IPS-15b (cell line): ENCODE measurements around the gene CD164L2.

Source experiments
- H3K27me3 ChIP-seq: one replicate; pipeline ENCODE4 v1.6.1; 2013; ENCODE audit warnings: low read length; ENCODE audit not compliant: control insufficient read depth, insufficient read depth
- H3K36me3 ChIP-seq: one replicate; pipeline ENCODE4 v1.6.1; 2013; ENCODE audit warnings: low read length; ENCODE audit not compliant: control insufficient read depth, insufficient read depth
- H3K4me1 ChIP-seq: one replicate; pipeline ENCODE4 v1.6.1; 2013; ENCODE audit warnings: mild to moderate bottlenecking, low read length; ENCODE audit not compliant: control insufficient read depth, insufficient read depth
- H3K4me3 ChIP-seq: one replicate; pipeline ENCODE4 v1.5.1; 2013; ENCODE audit warnings: low read depth, low read length
- H3K9ac ChIP-seq: one replicate; pipeline ENCODE4 v1.6.1; 2013; ENCODE audit warnings: low read depth, mild to moderate bottlenecking, low read length
- H3K9me3 ChIP-seq: one replicate; pipeline ENCODE4 v1.6.1; 2013; ENCODE audit warnings: mild to moderate bottlenecking, low read length; ENCODE audit not compliant: control insufficient read depth, insufficient read depth

CD164L2 gene

GRCh38 chr1:27379564-27380122, 3.5 kb downstream of the CD164L2 start:
- H3K9ac ChIP-seq = no peak overlapping the region
- no peak overlapping the region for H3K4me3 ChIP-seq
- no peaks in the 10 kb centered on the region for H3K36me3 ChIP-seq
- peaks cover 3% of the 10 kb centered on the region for H3K4me1 ChIP-seq
- no peaks in the 10 kb centered on the region for H3K9me3 ChIP-seq
- H3K27me3 ChIP-seq = peaks cover 11% of the 10 kb centered on the region

- H3K4me3 ChIP-seq = no peak overlapping the region
- peaks cover 11% of the 10 kb centered on the region for H3K27me3 ChIP-seq
- H3K36me3 ChIP-seq = no peaks in the 10 kb centered on the region
- H3K9me3 ChIP-seq = no peaks in the 10 kb centered on the region
- no peaks in the 10 kb centered on the region for H3K4me1 ChIP-seq
- H3K9ac ChIP-seq = no peak overlapping the region
Observed at GRCh38 chr1:27377760-27378495, 5.2 kb downstream of the CD164L2 start.

- no peak within 1 kb of the TSS for H3K4me3 ChIP-seq
- no peak within 1 kb of the TSS for H3K9ac ChIP-seq
- H3K9me3 ChIP-seq = no peaks in the 10 kb centered on the region
- H3K27me3 ChIP-seq = no peaks in the 10 kb centered on the region
- H3K4me1 ChIP-seq = no peaks in the 10 kb centered on the region
- no peaks in the 10 kb centered on the region for H3K36me3 ChIP-seq
Observed at GRCh38 chr1:27374362-27375086, 8.6 kb downstream of the CD164L2 start, which contains the start of gene FCN3. TSS of gene FCN3 (minus strand) at chr1:27374824. CDS start at chr1:27374818, 6 bp downstream.

GRCh38 chr1:27372808-27373690, 10.1 kb downstream of the CD164L2 start:
- Histone ChIP-seq H3K4me3 (no peak overlapping the region), H3K36me3 (no peaks in the 10 kb centered on the region), H3K27me3 (no peaks in the 10 kb centered on the region), H3K4me1 (peaks cover 2% of the 10 kb centered on the region), H3K9me3 (no peaks in the 10 kb centered on the region), H3K9ac (no peak overlapping the region)

- Histone ChIP-seq H3K27me3 (no peaks in the 10 kb centered on the region), H3K4me3 (no peak overlapping the region), H3K36me3 (no peaks in the 10 kb centered on the region), H3K4me1 (peaks cover 2% of the 10 kb centered on the region), H3K9ac (no peak overlapping the region), H3K9me3 (no peaks in the 10 kb centered on the region)
Observed at GRCh38 chr1:27372022-27372807, 10.9 kb downstream of the CD164L2 start.

- H3K9ac ChIP-seq = no peak overlapping the region
Observed at GRCh38 chr1:27368869-27369582, 14.1 kb downstream of the CD164L2 start.

GRCh38 chr1:27367160-27367650, 15.9 kb downstream of the CD164L2 start:
- Histone ChIP-seq H3K9ac (peak overlapping the region; percentile 24), H3K9me3 (no peaks in the 10 kb centered on the region), H3K4me3 (peak overlapping the region; percentile 75), H3K4me1 (peaks cover 13% of the 10 kb centered on the region), H3K27me3 (peaks cover 3% of the 10 kb centered on the region), H3K36me3 (no peaks in the 10 kb centered on the region)

More at GRCh38 chr1:27368869-27369582, 14.1 kb downstream of the CD164L2 start:
- H3K36me3 ChIP-seq = no peaks in the 10 kb centered on the region
- H3K4me1 ChIP-seq = peaks cover 13% of the 10 kb centered on the region
- H3K9me3 ChIP-seq = no peaks in the 10 kb centered on the region
- no peaks in the 10 kb centered on the region for H3K27me3 ChIP-seq
- H3K4me3 ChIP-seq = no peak overlapping the region

GRCh38 chr1:27366411-27367159, 16.5 kb downstream of the CD164L2 start, which contains the start of gene MAP3K6:
TSS of gene MAP3K6 (minus strand) at chr1:27366961. CDS start at chr1:27366597, 364 bp downstream.
- Histone ChIP-seq H3K9ac (peak within 1 kb of the TSS; percentile 24), H3K9me3 (no peaks in the 10 kb centered on the region), H3K4me3 (peak within 1 kb of the TSS; percentile 75), H3K36me3 (no peaks in the 10 kb centered on the region), H3K4me1 (peaks cover 13% of the 10 kb centered on the region), H3K27me3 (peaks cover 9% of the 10 kb centered on the region)

- H3K9ac ChIP-seq = no peak overlapping the region
Observed at GRCh38 chr1:27366113-27366410, 17.1 kb downstream of the CD164L2 start.

More at GRCh38 chr1:27366113-27366410, 17.1 kb downstream of the CD164L2 start:
- Histone ChIP-seq H3K27me3 (peaks cover 14% of the 10 kb centered on the region), H3K9me3 (no peaks in the 10 kb centered on the region), H3K4me3 (peak overlapping the region; percentile 75), H3K36me3 (no peaks in the 10 kb centered on the region), H3K4me1 (peaks cover 13% of the 10 kb centered on the region)
